T-helper 2 cell (primary cell): Measurements from ENCODE around the gene AGBL2.
"Not testable (repeated sequence)": the region's sequence is repeated elsewhere in the genome, so short reads cannot be mapped to it uniquely, and the experiment has no call there.

Experiments
- DNase-seq, 5 experiments: peaks; one replicate each; pipeline versions ENCODE4 v3.0.0 to v3.0.0-alpha.2; 2012 to 2022

AGBL2 gene

GRCh38 chr11:47688111-47688510 lies 27.1 kb downstream of the AGBL2 start:
- DNase-seq, result no peak

- DNase-seq, result not testable (repeated sequence)
Measured at GRCh38 chr11:47686704-47687103, 28.5 kb downstream of the AGBL2 start.

- DNase-seq, result no peak
Measured at GRCh38 chr11:47686151-47686550, 29.0 kb downstream of the AGBL2 start.

GRCh38 chr11:47675851-47676250 lies 39.3 kb downstream of the AGBL2 start:
- DNase-seq, result no peak

GRCh38 chr11:47672283-47672730 lies 42.9 kb downstream of the AGBL2 start:
- DNase-seq, result no peak

GRCh38 chr11:47669856-47670255 lies 45.3 kb downstream of the AGBL2 start:
- DNase-seq, result no peak

- DNase-seq, result no peak
Measured at GRCh38 chr11:47668665-47669064, 46.5 kb downstream of the AGBL2 start.

- no peak for DNase-seq
Measured at GRCh38 chr11:47667555-47667954, 47.6 kb downstream of the AGBL2 start.

- DNase-seq, result no peak
Measured at GRCh38 chr11:47667135-47667534, 48.0 kb downstream of the AGBL2 start.

- DNase-seq, result peak in 1 of 5 experiments; percentile 40
Measured at GRCh38 chr11:47664936-47665335, 50.2 kb downstream of the AGBL2 start.

- DNase-seq, result no peak
Measured at GRCh38 chr11:47661245-47661644, 53.9 kb downstream of the AGBL2 start.

GRCh38 chr11:47659276-47659675 lies 55.9 kb downstream of the AGBL2 start:
- DNase-seq, result no peak

- DNase-seq, result no peak
Measured at GRCh38 chr11:47656260-47656885, 58.8 kb downstream of the AGBL2 start.

GRCh38 chr11:47651818-47652469 lies 63.2 kb downstream of the AGBL2 start:
- DNase-seq, result no peak

- no peak for DNase-seq
Measured at GRCh38 chr11:47649276-47649675, 65.9 kb downstream of the AGBL2 start.

GRCh38 chr11:47646019-47646418 lies 69.2 kb downstream of the AGBL2 start:
- DNase-seq, result no peak

- DNase-seq, result no peak
Measured at GRCh38 chr11:47645500-47645899, 69.7 kb downstream of the AGBL2 start.

GRCh38 chr11:47642099-47642855 lies 72.9 kb downstream of the AGBL2 start, which contains the start of gene MTCH2:
Gene MTCH2, minus strand, starts transcription at chr11:47642559. Its CDS starts 94 bp downstream, at chr11:47642465.
- DNase-seq, result peak; percentile 91 to 96 (median 92)

GRCh38 chr11:47641600-47642098 lies 73.5 kb downstream of the AGBL2 start:
- DNase-seq, result peak in 1 of 5 experiments; percentile 10

GRCh38 chr11:47640506-47640905 lies 74.7 kb downstream of the AGBL2 start:
- DNase-seq, result not testable (repeated sequence)

- not testable (repeated sequence) for DNase-seq
Measured at GRCh38 chr11:47636331-47636730, 78.8 kb downstream of the AGBL2 start.

- DNase-seq, result no peak
Measured at GRCh38 chr11:47631473-47631872, 83.7 kb downstream of the AGBL2 start.

- DNase-seq, result no peak
Measured at GRCh38 chr11:47628026-47628425, 87.1 kb downstream of the AGBL2 start.
